Measurements from ENCODE around the gene ST6GALNAC5.

DNA sequence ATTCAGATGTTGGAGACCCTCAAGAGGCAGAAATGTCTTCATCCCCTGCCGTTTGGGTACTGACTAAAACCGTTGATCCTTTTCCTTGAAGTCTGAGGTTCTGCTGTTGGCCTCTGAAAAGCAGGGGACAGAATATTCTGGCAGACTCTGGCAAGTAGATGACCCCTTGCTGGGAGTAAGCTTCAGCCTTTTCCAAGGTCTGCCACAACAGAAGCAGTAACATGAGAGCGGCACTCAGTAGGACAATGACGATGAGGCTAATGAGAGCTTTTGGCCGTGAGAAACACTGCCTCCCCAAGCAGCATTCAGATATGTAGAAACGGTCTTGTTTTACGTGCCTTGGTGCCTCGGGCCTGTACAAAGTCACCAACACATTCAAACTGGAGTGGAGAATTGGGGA, 143.7 kb downstream of the ST6GALNAC5 start:
- TF ChIP-seq, protein P1, sequence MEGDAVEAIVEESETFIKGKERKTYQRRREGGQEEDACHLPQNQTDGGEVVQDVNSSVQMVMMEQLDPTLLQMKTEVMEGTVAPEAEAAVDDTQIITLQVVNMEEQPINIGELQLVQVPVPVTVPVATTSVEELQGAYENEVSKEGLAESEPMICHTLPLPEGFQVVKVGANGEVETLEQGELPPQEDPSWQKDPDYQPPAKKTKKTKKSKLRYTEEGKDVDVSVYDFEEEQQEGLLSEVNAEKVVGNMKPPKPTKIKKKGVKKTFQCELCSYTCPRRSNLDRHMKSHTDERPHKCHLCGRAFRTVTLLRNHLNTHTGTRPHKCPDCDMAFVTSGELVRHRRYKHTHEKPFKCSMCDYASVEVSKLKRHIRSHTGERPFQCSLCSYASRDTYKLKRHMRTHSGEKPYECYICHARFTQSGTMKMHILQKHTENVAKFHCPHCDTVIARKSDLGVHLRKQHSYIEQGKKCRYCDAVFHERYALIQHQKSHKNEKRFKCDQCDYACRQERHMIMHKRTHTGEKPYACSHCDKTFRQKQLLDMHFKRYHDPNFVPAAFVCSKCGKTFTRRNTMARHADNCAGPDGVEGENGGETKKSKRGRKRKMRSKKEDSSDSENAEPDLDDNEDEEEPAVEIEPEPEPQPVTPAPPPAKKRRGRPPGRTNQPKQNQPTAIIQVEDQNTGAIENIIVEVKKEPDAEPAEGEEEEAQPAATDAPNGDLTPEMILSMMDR (IDR thresholded peaks at IDR 0.05; ENCODE audit: insufficient read depth, low read length), result no peak
- TF ChIP-seq, protein P2, sequence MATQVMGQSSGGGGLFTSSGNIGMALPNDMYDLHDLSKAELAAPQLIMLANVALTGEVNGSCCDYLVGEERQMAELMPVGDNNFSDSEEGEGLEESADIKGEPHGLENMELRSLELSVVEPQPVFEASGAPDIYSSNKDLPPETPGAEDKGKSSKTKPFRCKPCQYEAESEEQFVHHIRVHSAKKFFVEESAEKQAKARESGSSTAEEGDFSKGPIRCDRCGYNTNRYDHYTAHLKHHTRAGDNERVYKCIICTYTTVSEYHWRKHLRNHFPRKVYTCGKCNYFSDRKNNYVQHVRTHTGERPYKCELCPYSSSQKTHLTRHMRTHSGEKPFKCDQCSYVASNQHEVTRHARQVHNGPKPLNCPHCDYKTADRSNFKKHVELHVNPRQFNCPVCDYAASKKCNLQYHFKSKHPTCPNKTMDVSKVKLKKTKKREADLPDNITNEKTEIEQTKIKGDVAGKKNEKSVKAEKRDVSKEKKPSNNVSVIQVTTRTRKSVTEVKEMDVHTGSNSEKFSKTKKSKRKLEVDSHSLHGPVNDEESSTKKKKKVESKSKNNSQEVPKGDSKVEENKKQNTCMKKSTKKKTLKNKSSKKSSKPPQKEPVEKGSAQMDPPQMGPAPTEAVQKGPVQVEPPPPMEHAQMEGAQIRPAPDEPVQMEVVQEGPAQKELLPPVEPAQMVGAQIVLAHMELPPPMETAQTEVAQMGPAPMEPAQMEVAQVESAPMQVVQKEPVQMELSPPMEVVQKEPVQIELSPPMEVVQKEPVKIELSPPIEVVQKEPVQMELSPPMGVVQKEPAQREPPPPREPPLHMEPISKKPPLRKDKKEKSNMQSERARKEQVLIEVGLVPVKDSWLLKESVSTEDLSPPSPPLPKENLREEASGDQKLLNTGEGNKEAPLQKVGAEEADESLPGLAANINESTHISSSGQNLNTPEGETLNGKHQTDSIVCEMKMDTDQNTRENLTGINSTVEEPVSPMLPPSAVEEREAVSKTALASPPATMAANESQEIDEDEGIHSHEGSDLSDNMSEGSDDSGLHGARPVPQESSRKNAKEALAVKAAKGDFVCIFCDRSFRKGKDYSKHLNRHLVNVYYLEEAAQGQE (IDR thresholded peaks at IDR 0.05; ENCODE audit: insufficient replicate concordance, low read depth), result no peak
- no peak for TF ChIP-seq GABPA (IDR thresholded peaks at IDR 0.05; ENCODE audit: low read depth)
- no peak for TF ChIP-seq POLR2AphosphoS5 (IDR thresholded peaks at IDR 0.05; ENCODE audit: low read depth)
- TF ChIP-seq SPI1 (IDR thresholded peaks at IDR 0.05; ENCODE audit: borderline replicate concordance, low read depth), result no peak

All from HL-60 (cell line).